T-helper 1 cell treated with Interleukin-12 subunit alpha and Interleukin-12 subunit beta and Interleukin-4 antibody, amounts not matched to agents 30 ng/mL and 1 ng/mL, for 36 hours (primary cell): Measurements from ENCODE around the gene PSMD13. TPM values are rescaled to one million over a fixed set of nuclear protein-coding genes. Genes with fewer than 3 reads are reported as not detected.

Experiments used
- intact Hi-C: fragments of 100-400 bp; cut with micrococcal nuclease; formaldehyde crosslinking; loops from one replicate; pipeline ENCODE4 v1.15.1; 2024
- total RNA-seq: library from RNA; stranded (reverse); gene quantifications from 2 replicates; pipeline ENCODE4 v1.2.3, GENCODE V29; 2022

PSMD13 gene
- total RNA-seq, 1 donor from 2014 or later = 199 TPM

- intact Hi-C loops = no loop called here
Measured at GRCh38 chr11:203945-204586, 32.7 kb upstream of the PSMD13 start.

- intact Hi-C loops = loop anchor here (5.0 kb wide), 5 partner anchors 48 to 1648 kb away; partner anchors contain the start of genes LSP1, PGGHG and SLC25A22
Measured at GRCh38 chr11:204587-205109, 32.1 kb upstream of the PSMD13 start.

- intact Hi-C loops = loop anchor here (2.0 to 5.0 kb wide), 6 partner anchors 47 to 1647 kb away; partner anchors contain the start of genes LSP1, PGGHG, SIGIRR and SLC25A22
Measured at GRCh38 chr11:205221-206001, 31.4 kb upstream of the PSMD13 start.

- intact Hi-C loops = loop anchor here (2.0 to 5.0 kb wide), 6 partner anchors 46 to 1646 kb away; partner anchors contain the start of genes LSP1, PGGHG, SIGIRR and SLC25A22
Measured at GRCh38 chr11:206002-206384, 30.8 kb upstream of the PSMD13 start.

GRCh38 chr11:206526-207207, 30.1 kb upstream of the PSMD13 start:
- intact Hi-C loops = loop anchor here (1.0 to 5.0 kb wide), 13 partner anchors 30 to 1646 kb away; partner anchors contain the start of genes LSP1, PGGHG, PSMD13 and PTDSS2

GRCh38 chr11:207208-207862, 29.4 kb upstream of the PSMD13 start, which contains the start of the genes BET1L and RIC8A:
BET1L (minus strand) TSS chr11:207399; CDS start chr11:207321, 78 bp downstream.
RIC8A (plus strand) TSS chr11:207708; CDS start chr11:208855, 1,147 bp downstream.
- intact Hi-C loops = loop anchor here (1.0 to 5.0 kb wide), 13 partner anchors 29 to 1645 kb away; partner anchors contain the start of genes LSP1, PGGHG, PSMD13 and PTDSS2

GRCh38 chr11:207863-208180, 29.0 kb upstream of the PSMD13 start:
- intact Hi-C loops = loop anchor here (1.0 to 5.0 kb wide), 13 partner anchors 28 to 1644 kb away; partner anchors contain the start of genes LSP1, PGGHG, PSMD13 and PTDSS2

GRCh38 chr11:208181-208916, 28.4 kb upstream of the PSMD13 start:
- intact Hi-C loops = loop anchor here (5.0 kb wide), 5 partner anchors 44 to 1644 kb away; partner anchors contain the start of genes LSP1, PGGHG and SLC25A22

- intact Hi-C loops = loop anchor here (5.0 kb wide), 5 partner anchors 43 to 1643 kb away; partner anchors contain the start of genes LSP1, PGGHG and SLC25A22
Measured at GRCh38 chr11:208917-209260, 27.9 kb upstream of the PSMD13 start.

GRCh38 chr11:209275-210121, 27.3 kb upstream of the PSMD13 start:
- intact Hi-C loops = loop anchor here (5.0 kb wide), 5 partner anchors 43 to 1643 kb away; partner anchors contain the start of genes LSP1, PGGHG and SLC25A22

- intact Hi-C loops = no loop called here
Measured at GRCh38 chr11:210122-210802, 26.5 kb upstream of the PSMD13 start.

- intact Hi-C loops = no loop called here
Measured at GRCh38 chr11:210803-211180, 26.0 kb upstream of the PSMD13 start.

- intact Hi-C loops = no loop called here
Measured at GRCh38 chr11:211295-211694, 25.5 kb upstream of the PSMD13 start.

GRCh38 chr11:211741-212140, 25.0 kb upstream of the PSMD13 start:
- intact Hi-C loops = no loop called here

- intact Hi-C loops = no loop called here
Measured at GRCh38 chr11:212150-213100, 24.4 kb upstream of the PSMD13 start.

GRCh38 chr11:213111-213510, 23.7 kb upstream of the PSMD13 start:
- intact Hi-C loops = no loop called here

- intact Hi-C loops = no loop called here
Measured at GRCh38 chr11:214083-214482, 22.7 kb upstream of the PSMD13 start.
